ENCODE measurements around the gene JMY.

Gene JMY

DNA sequence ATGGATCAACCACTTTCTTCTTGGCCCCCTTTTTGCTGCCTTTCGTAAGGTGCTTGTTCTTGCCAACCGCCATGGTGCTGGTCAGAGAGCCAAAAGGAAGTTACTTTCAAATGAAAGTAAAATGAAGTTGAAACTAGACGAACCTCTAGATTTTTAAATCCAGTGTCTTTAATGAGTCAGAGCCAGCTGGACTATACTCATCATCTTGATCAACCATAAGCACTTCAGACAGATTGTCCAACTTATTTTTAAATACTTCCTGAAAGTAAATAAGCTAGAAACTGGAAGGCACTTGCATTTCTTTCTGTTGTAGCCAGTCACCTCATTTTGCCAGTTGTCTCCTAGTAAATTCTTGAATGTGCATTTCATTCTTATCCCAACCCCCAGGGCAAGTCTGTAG lies 48.9 kb downstream of the JMY start:
- H3K4me3 ChIP-seq (ENCODE audit: low read length), result no peak overlapping the region
- H3K36me3 ChIP-seq (replicated peaks; ENCODE audit: insufficient read depth, low read length), result no peaks in the 10 kb centered on the region; the same call in 1 of the 2 replicates
- no peak overlapping the region for H3K27ac ChIP-seq (ENCODE audit: low read length)
- TF ChIP-seq EZH2 (optimal IDR thresholded peaks at IDR 0.05; ENCODE audit: low read depth, low read length) (no peak), EZH2phosphoT487 (IDR thresholded peaks at IDR 0.05; ENCODE audit: low read length) (no peak)
- TF ChIP-seq, protein P1, sequence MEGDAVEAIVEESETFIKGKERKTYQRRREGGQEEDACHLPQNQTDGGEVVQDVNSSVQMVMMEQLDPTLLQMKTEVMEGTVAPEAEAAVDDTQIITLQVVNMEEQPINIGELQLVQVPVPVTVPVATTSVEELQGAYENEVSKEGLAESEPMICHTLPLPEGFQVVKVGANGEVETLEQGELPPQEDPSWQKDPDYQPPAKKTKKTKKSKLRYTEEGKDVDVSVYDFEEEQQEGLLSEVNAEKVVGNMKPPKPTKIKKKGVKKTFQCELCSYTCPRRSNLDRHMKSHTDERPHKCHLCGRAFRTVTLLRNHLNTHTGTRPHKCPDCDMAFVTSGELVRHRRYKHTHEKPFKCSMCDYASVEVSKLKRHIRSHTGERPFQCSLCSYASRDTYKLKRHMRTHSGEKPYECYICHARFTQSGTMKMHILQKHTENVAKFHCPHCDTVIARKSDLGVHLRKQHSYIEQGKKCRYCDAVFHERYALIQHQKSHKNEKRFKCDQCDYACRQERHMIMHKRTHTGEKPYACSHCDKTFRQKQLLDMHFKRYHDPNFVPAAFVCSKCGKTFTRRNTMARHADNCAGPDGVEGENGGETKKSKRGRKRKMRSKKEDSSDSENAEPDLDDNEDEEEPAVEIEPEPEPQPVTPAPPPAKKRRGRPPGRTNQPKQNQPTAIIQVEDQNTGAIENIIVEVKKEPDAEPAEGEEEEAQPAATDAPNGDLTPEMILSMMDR (IDR thresholded peaks at IDR 0.05; ENCODE audit: low read length), result no peak
- H2AFZ ChIP-seq (ENCODE audit: low read length), result no peak overlapping the region
- H3K27me3 ChIP-seq (replicated peaks; ENCODE audit: insufficient read depth, low read length), result no peaks in the 10 kb centered on the region
- no peak overlapping the region for H3K9ac ChIP-seq (ENCODE audit: low read length)
- H3F3A ChIP-seq (ENCODE audit: insufficient read depth, low read length), result no peaks in the 10 kb centered on the region
- no peaks in the 10 kb centered on the region for H3K79me2 ChIP-seq (ENCODE audit: low read length)
- H3K4me1 ChIP-seq (ENCODE audit: low read length), result peaks cover 3% of the 10 kb centered on the region; the same call in 1 of the 2 replicates
- DNase-seq, result peak; percentile 39
- no peaks in the 10 kb centered on the region for H3K9me2 ChIP-seq (replicated peaks; ENCODE audit: insufficient read depth, low read length)
- H3K9me3 ChIP-seq (replicated peaks; ENCODE audit: insufficient read depth, low read length), result no peaks in the 10 kb centered on the region
- no peaks in the 10 kb centered on the region for H4K20me1 ChIP-seq (ENCODE audit: insufficient read depth, low read length)
- H3K4me2 ChIP-seq (ENCODE audit: low read depth, low read length), result no peak overlapping the region

DNA sequence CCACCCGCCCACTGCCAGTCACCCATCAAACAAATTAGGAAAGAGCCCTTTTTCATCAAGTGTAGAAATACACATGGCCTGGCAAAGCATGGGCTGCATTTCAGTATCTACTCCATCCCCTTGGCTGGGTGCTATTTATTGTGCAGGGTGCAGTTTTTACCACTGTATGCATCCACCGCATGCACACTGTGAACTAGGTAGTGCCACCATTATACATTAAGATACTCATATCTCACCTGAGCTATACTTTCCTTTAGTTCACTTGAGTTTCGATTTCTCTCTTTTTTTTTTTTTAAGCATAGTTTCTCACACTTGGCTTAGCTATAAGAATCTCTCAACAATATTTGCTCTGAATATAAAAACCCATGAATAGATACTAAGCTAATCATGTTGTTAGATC lies 49.4 kb downstream of the JMY start:
- H3K9me2 ChIP-seq (replicated peaks; ENCODE audit: insufficient read depth, low read length), result no peaks in the 10 kb centered on the region
- H3K27me3 ChIP-seq (replicated peaks; ENCODE audit: insufficient read depth, low read length), result no peaks in the 10 kb centered on the region
- TF ChIP-seq EZH2phosphoT487 (IDR thresholded peaks at IDR 0.05; ENCODE audit: low read length) (no peak), EZH2 (optimal IDR thresholded peaks at IDR 0.05; ENCODE audit: low read depth, low read length) (no peak)
- TF ChIP-seq, protein P1 (IDR thresholded peaks at IDR 0.05; ENCODE audit: low read length), result no peak
- peaks cover 3% of the 10 kb centered on the region; the same call in 1 of the 2 replicates for H3K4me1 ChIP-seq (ENCODE audit: low read length)
- no peak overlapping the region for H3K9ac ChIP-seq (ENCODE audit: low read length)
- H3K4me3 ChIP-seq (ENCODE audit: low read length), result no peak overlapping the region
- no peaks in the 10 kb centered on the region for H4K20me1 ChIP-seq (ENCODE audit: insufficient read depth, low read length)
- H3K9me3 ChIP-seq (replicated peaks; ENCODE audit: insufficient read depth, low read length), result no peaks in the 10 kb centered on the region
- no peak overlapping the region for H3K4me2 ChIP-seq (ENCODE audit: low read depth, low read length)
- no peaks in the 10 kb centered on the region; the same call in 1 of the 2 replicates for H3K36me3 ChIP-seq (replicated peaks; ENCODE audit: insufficient read depth, low read length)
- no peak overlapping the region for H3K27ac ChIP-seq (ENCODE audit: low read length)
- no peak overlapping the region for H2AFZ ChIP-seq (ENCODE audit: low read length)
- DNase-seq, result no peak
- H3F3A ChIP-seq (ENCODE audit: insufficient read depth, low read length), result no peaks in the 10 kb centered on the region
- H3K79me2 ChIP-seq (ENCODE audit: low read length), result no peaks in the 10 kb centered on the region

DNA sequence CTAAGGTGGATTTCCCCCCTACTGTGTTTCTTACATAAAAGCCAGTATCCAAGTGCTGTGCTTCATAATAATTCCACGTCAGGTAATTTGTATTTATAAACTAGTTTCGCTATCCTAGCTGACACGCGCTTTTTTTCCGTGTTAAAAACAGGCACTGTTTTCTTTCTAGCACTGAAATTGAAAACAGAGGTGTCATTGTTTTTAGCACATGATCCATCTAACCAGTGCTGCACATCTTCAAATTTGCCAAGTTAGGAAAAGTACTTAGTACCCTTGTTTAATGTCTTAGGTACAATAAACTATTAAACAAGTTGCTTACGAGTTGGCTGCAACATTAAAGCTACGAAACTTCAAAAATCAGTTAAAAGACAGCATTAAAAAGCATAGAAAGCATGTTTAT lies 49.9 kb downstream of the JMY start:
- H3K4me1 ChIP-seq (ENCODE audit: low read length), result peaks cover 3% of the 10 kb centered on the region; the same call in 1 of the 2 replicates
- H3K9me3 ChIP-seq (replicated peaks; ENCODE audit: insufficient read depth, low read length), result no peaks in the 10 kb centered on the region
- no peak overlapping the region for H2AFZ ChIP-seq (ENCODE audit: low read length)
- no peaks in the 10 kb centered on the region for H3K27me3 ChIP-seq (replicated peaks; ENCODE audit: insufficient read depth, low read length)
- H3K4me2 ChIP-seq (ENCODE audit: low read depth, low read length), result no peak overlapping the region
- H3K9ac ChIP-seq (ENCODE audit: low read length), result no peak overlapping the region
- no peaks in the 10 kb centered on the region for H3K9me2 ChIP-seq (replicated peaks; ENCODE audit: insufficient read depth, low read length)
- H3K4me3 ChIP-seq (ENCODE audit: low read length), result no peak overlapping the region
- TF ChIP-seq EZH2 (optimal IDR thresholded peaks at IDR 0.05; ENCODE audit: low read depth, low read length) (no peak), EZH2phosphoT487 (IDR thresholded peaks at IDR 0.05; ENCODE audit: low read length) (no peak)
- TF ChIP-seq, protein P1 (IDR thresholded peaks at IDR 0.05; ENCODE audit: low read length), result no peak
- no peak for DNase-seq
- no peak overlapping the region for H3K27ac ChIP-seq (ENCODE audit: low read length)
- no peaks in the 10 kb centered on the region; the same call in 1 of the 2 replicates for H3K36me3 ChIP-seq (replicated peaks; ENCODE audit: insufficient read depth, low read length)
- H4K20me1 ChIP-seq (ENCODE audit: insufficient read depth, low read length), result no peaks in the 10 kb centered on the region
- H3F3A ChIP-seq (ENCODE audit: insufficient read depth, low read length), result no peaks in the 10 kb centered on the region
- no peaks in the 10 kb centered on the region for H3K79me2 ChIP-seq (ENCODE audit: low read length)

All from MM.1S (cell line).